Measurements from ENCODE around the gene TMEM245.
"Not testable (repeated sequence)": the region's sequence is repeated elsewhere in the genome, so short reads cannot be mapped to it uniquely, and the experiment has no call there.

The TMEM245 gene

GRCh38 chr9:109132567-109133021 is 12.8 kb upstream of the TMEM245 start:
- no peak for FAIRE-seq

- FAIRE-seq, result no peak
Observed at GRCh38 chr9:109129470-109130197, 9.9 kb upstream of the TMEM245 start.

- not testable (repeated sequence) for FAIRE-seq
Observed at GRCh38 chr9:109126671-109127070, 6.9 kb upstream of the TMEM245 start.

- FAIRE-seq, result no peak
Observed at GRCh38 chr9:109124121-109124520, 4.4 kb upstream of the TMEM245 start.

GRCh38 chr9:109122726-109123621 is 3.2 kb upstream of the TMEM245 start:
- FAIRE-seq, result no peak

- FAIRE-seq, result no peak
Observed at GRCh38 chr9:109121232-109121796, 1.6 kb upstream of the TMEM245 start.

GRCh38 chr9:109120204-109120789 is 550 bp upstream of the TMEM245 start:
- no peak for FAIRE-seq

GRCh38 chr9:109118808-109119438 is 824 bp downstream of the TMEM245 start:
- no peak for FAIRE-seq

GRCh38 chr9:109117856-109118807 is 1.6 kb downstream of the TMEM245 start:
- no peak for FAIRE-seq

- no peak for FAIRE-seq
Observed at GRCh38 chr9:109115931-109116526, 3.7 kb downstream of the TMEM245 start.

- no peak for FAIRE-seq
Observed at GRCh38 chr9:109114670-109115069, 5.1 kb downstream of the TMEM245 start.

GRCh38 chr9:109113892-109114609 is 5.7 kb downstream of the TMEM245 start:
- FAIRE-seq, result no peak

GRCh38 chr9:109113254-109113653 is 6.5 kb downstream of the TMEM245 start:
- no peak for FAIRE-seq

GRCh38 chr9:109110329-109111021 is 9.3 kb downstream of the TMEM245 start:
- no peak for FAIRE-seq

GRCh38 chr9:109109967-109110328 is 9.8 kb downstream of the TMEM245 start:
- no peak for FAIRE-seq

- no peak for FAIRE-seq
Observed at GRCh38 chr9:109108318-109108717, 11.4 kb downstream of the TMEM245 start.

- FAIRE-seq, result no peak
Observed at GRCh38 chr9:109107402-109108240, 12.1 kb downstream of the TMEM245 start.

- FAIRE-seq, result no peak
Observed at GRCh38 chr9:109101810-109102209, 17.9 kb downstream of the TMEM245 start.

- no peak for FAIRE-seq
Observed at GRCh38 chr9:109101202-109101595, 18.5 kb downstream of the TMEM245 start.

Data from G401.6 (cell line).